Testis (tissue), 2 donors: Measurements from ENCODE around the gene ZNF584.

Experiments
- POLR2A ChIP-seq: fragments of 450-650 bp; IDR thresholded peaks from one replicate; pipeline ENCODE4 v1.6.1; 2017; ENCODE audit warnings: antibody characterized with exemption, mild to moderate bottlenecking, moderate library complexity
- TF ChIP-seq, protein P1 (sequence below), 3 experiments: fragments of 450-650 bp in 2 of 3; fragments of 200-600 bp in 1 of 3; sonication (generic) in 1 of 3; IDR thresholded peaks; one replicate each; pipeline ENCODE4 v1.5.1; 2016 to 2019; ENCODE audit warnings: antibody characterized with exemption in 3 of 3, mild to moderate bottlenecking in 2 of 3, moderate library complexity in 1 of 3

DNA sequence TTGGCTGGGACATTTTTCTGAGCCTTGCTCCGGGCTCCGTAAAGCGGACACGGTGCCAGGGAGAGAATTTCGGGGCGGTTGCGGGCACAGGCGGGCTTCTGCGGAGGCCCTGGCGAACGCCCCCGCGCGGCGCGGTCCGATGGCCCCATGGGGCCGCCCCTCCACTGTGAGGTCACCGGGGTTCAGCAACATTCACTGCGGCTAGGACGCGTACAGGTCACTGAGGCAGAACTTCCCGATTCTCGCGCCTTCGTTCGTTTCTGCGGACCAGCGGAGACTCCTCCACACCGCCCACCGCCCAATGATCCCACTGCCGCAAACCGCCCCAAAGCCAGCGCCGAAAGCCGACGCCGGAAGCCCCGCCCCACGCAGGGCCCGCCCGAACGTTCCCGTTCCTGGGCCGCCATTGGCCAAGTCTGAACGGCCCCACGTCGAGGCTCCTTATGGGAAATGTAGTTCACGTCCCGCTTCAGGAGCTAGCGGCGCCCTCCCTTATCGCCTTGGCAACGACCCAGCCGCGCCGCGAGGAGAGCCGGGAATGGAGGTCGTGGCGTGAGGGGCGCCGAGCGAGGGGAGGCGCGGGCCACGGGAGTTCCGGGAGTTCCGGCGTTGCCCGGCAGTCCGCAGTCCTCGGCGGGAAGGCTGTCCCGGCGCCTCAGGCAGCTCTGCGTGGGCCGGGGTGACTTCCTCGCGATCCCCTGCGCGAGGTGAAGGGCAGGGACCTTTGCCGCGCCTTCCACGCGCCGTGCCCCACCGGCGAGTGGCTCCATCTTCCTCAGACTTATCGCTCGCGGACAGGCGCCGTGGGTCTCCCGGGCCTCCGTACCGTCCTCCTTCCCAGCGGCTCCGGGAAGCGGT is at the start of gene ZNF584:
- TF ChIP-seq, protein P1, sequence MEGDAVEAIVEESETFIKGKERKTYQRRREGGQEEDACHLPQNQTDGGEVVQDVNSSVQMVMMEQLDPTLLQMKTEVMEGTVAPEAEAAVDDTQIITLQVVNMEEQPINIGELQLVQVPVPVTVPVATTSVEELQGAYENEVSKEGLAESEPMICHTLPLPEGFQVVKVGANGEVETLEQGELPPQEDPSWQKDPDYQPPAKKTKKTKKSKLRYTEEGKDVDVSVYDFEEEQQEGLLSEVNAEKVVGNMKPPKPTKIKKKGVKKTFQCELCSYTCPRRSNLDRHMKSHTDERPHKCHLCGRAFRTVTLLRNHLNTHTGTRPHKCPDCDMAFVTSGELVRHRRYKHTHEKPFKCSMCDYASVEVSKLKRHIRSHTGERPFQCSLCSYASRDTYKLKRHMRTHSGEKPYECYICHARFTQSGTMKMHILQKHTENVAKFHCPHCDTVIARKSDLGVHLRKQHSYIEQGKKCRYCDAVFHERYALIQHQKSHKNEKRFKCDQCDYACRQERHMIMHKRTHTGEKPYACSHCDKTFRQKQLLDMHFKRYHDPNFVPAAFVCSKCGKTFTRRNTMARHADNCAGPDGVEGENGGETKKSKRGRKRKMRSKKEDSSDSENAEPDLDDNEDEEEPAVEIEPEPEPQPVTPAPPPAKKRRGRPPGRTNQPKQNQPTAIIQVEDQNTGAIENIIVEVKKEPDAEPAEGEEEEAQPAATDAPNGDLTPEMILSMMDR (IDR thresholded peaks at IDR 0.05) = peak in 1 of 3 experiments; percentile 5
- TF ChIP-seq POLR2A = peak; percentile 81
